ENCODE measurements around the gene NUTM2B.
"Not testable (repeated sequence)": the region's sequence is repeated elsewhere in the genome, so short reads cannot be mapped to it uniquely, and the experiment has no call there.

- not testable (repeated sequence) for TF ChIP-seq EZH2 (IDR thresholded peaks at IDR 0.05; ENCODE audit: borderline replicate concordance, low read length)
- TF ChIP-seq, protein P1, sequence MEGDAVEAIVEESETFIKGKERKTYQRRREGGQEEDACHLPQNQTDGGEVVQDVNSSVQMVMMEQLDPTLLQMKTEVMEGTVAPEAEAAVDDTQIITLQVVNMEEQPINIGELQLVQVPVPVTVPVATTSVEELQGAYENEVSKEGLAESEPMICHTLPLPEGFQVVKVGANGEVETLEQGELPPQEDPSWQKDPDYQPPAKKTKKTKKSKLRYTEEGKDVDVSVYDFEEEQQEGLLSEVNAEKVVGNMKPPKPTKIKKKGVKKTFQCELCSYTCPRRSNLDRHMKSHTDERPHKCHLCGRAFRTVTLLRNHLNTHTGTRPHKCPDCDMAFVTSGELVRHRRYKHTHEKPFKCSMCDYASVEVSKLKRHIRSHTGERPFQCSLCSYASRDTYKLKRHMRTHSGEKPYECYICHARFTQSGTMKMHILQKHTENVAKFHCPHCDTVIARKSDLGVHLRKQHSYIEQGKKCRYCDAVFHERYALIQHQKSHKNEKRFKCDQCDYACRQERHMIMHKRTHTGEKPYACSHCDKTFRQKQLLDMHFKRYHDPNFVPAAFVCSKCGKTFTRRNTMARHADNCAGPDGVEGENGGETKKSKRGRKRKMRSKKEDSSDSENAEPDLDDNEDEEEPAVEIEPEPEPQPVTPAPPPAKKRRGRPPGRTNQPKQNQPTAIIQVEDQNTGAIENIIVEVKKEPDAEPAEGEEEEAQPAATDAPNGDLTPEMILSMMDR (conservative IDR thresholded peaks at IDR 0.05 in 1 of 2, IDR thresholded peaks at IDR 0.05 in 1 of 2; ENCODE audit: extremely low read depth in 1 of 2, insufficient read depth in 1 of 2, low read depth in 1 of 2, low read length in 2 of 2) = not testable (repeated sequence)
Measured at GRCh38 chr10:79716917-79717579, 14.0 kb downstream of the NUTM2B start.
